Neural cell (in vitro differentiated cells): Measurements from ENCODE around the gene AQP2. TPM values are rescaled to one million over a fixed set of nuclear protein-coding genes. Genes with fewer than 3 reads are reported as not detected.
A peak's percentile ranks its signal among the peaks of the same experiment; 100 is the strongest.

Experiments used
- H2AFZ ChIP-seq: fragments of 200-600, 300-800 bp; sonication (generic), shearing (Covaris generic); 2 replicates; pipeline ENCODE4 v1.6.0; 2014; ENCODE audit warnings: low read depth, mild to moderate bottlenecking, antibody characterized with exemption, low read length, moderate library complexity
- H3F3A ChIP-seq: fragments of 200-600 bp; shearing (Covaris generic); 2 replicates; pipeline ENCODE4 v1.6.1; 2016; ENCODE audit warnings: mild to moderate bottlenecking, moderate library complexity, mixed read lengths, antibody characterized with exemption, low read length; ENCODE audit not compliant: insufficient read depth, poor library complexity, severe bottlenecking
- H3K27ac ChIP-seq: fragments of 200-600, 300-800 bp; sonication (generic), shearing (Covaris generic); 2 replicates; pipeline ENCODE4 v1.5.1; 2014; ENCODE audit warnings: mild to moderate bottlenecking, low read length, moderate library complexity
- H3K27me3 ChIP-seq: fragments of 300-800, 200-600 bp; sonication (generic), shearing (Covaris generic); 2 replicates; pipeline ENCODE4 v1.6.0; 2014; ENCODE audit warnings: mild to moderate bottlenecking, low read depth, low read length, moderate library complexity; ENCODE audit not compliant: insufficient read depth
- H3K36me3 ChIP-seq: fragments of 300-800, 200-600 bp; sonication (generic), shearing (Covaris generic); 2 replicates; pipeline ENCODE4 v1.5.1; 2014; ENCODE audit warnings: mild to moderate bottlenecking, antibody characterized with exemption, low read length, moderate library complexity; ENCODE audit not compliant: insufficient read depth
- H3K4me2 ChIP-seq: fragments of 300-800, 200-600 bp; sonication (generic), shearing (Covaris generic); 2 replicates; pipeline ENCODE4 v1.6.0; 2014; ENCODE audit warnings: mild to moderate bottlenecking, low read length
- H3K4me3 ChIP-seq: fragments of 300-800, 200-600 bp; sonication (generic), shearing (Covaris generic); 2 replicates; pipeline ENCODE4 v1.5.1; 2014; ENCODE audit warnings: mild to moderate bottlenecking, low read length, moderate library complexity
- H3K79me2 ChIP-seq: fragments of 200-600 bp; shearing (Covaris generic); replicated peaks from 2 replicates; pipeline ENCODE4 v1.6.0; 2014; ENCODE audit warnings: mild to moderate bottlenecking, low read length, moderate library complexity; ENCODE audit not compliant: insufficient read depth
- H3K9ac ChIP-seq: fragments of 300-800, 200-600 bp; sonication (generic), shearing (Covaris generic); 2 replicates; pipeline ENCODE4 v1.6.1; 2016; ENCODE audit warnings: mild to moderate bottlenecking, low read length, mixed read lengths
- H3K9me2 ChIP-seq: fragments of 200-600 bp; shearing (Covaris generic); 2 replicates; pipeline ENCODE4 v1.6.1; 2016; ENCODE audit warnings: mild to moderate bottlenecking, low read length, mixed read lengths; ENCODE audit not compliant: insufficient read depth
- H3K9me3 ChIP-seq: fragments of 200-600, 300-800 bp; sonication (generic), shearing (Covaris generic); 2 replicates; pipeline ENCODE4 v1.6.1; 2016; ENCODE audit warnings: mild to moderate bottlenecking, mixed run types, low read length, moderate library complexity, mixed read lengths
- H4K20me1 ChIP-seq: fragments of 200-600 bp; shearing (Covaris generic); 2 replicates; pipeline ENCODE4 v1.6.1; 2016; ENCODE audit warnings: mild to moderate bottlenecking, mixed run types; ENCODE audit not compliant: insufficient read depth
- EP300 ChIP-seq: fragments of 450-650 bp; conservative IDR thresholded peaks from 2 replicates; pipeline ENCODE4 v1.6.1; 2014; ENCODE audit warnings: antibody characterized with exemption, mild to moderate bottlenecking, moderate library complexity; ENCODE audit not compliant: poor library complexity, severe bottlenecking
- EZH2 ChIP-seq: fragments of 200-600, 300-800 bp; shearing (Covaris generic), sonication (generic); IDR thresholded peaks from 2 replicates; pipeline ENCODE4 v1.6.1; 2014; ENCODE audit warnings: antibody characterized with exemption, low read length, borderline replicate concordance, mild to moderate bottlenecking; ENCODE audit not compliant: insufficient read depth, poor library complexity, severe bottlenecking
- MXI1 ChIP-seq: fragments of 450-650 bp; conservative IDR thresholded peaks from 2 replicates; pipeline ENCODE4 v1.6.1; 2014; ENCODE audit warnings: antibody characterized with exemption, mild to moderate bottlenecking; ENCODE audit not compliant: poor library complexity, severe bottlenecking
- POLR2AphosphoS5 ChIP-seq: IDR thresholded peaks from 2 replicates; pipeline ENCODE4 v1.6.1; 2012
- RAD21 ChIP-seq: fragments of 450-650 bp; conservative IDR thresholded peaks from 2 replicates; pipeline ENCODE4 v1.6.1; 2014; ENCODE audit warnings: antibody characterized with exemption, mild to moderate bottlenecking, moderate library complexity
- SMC3 ChIP-seq: fragments of 450-650 bp; conservative IDR thresholded peaks from 2 replicates; pipeline ENCODE4 v1.6.1; 2014; ENCODE audit warnings: antibody characterized with exemption, mild to moderate bottlenecking, moderate library complexity; ENCODE audit not compliant: poor library complexity
- TAF1 ChIP-seq: IDR thresholded peaks from 2 replicates; pipeline ENCODE4 v1.6.1; 2012; ENCODE audit warnings: low read depth
- polyA plus RNA-seq: library from polyadenylated mRNA; depleted of rRNA; stranded (reverse); fragments of >200 nt; gene quantifications from 2 replicates; pipeline ENCODE4 v1.2.3, GENCODE V29; 2014
- TF ChIP-seq, protein P1 (sequence below): IDR thresholded peaks from 2 replicates; pipeline ENCODE4 v1.6.1; 2012; ENCODE audit warnings: borderline replicate concordance
- TF ChIP-seq, protein P2 (sequence below): fragments of 450-650 bp; IDR thresholded peaks from 2 replicates; pipeline ENCODE4 v1.5.1; 2014; ENCODE audit warnings: antibody characterized with exemption, mild to moderate bottlenecking, moderate library complexity; ENCODE audit not compliant: poor library complexity, severe bottlenecking

The AQP2 gene
- polyA plus RNA-seq, 1 donor from 2014 or later, result not detected

DNA sequence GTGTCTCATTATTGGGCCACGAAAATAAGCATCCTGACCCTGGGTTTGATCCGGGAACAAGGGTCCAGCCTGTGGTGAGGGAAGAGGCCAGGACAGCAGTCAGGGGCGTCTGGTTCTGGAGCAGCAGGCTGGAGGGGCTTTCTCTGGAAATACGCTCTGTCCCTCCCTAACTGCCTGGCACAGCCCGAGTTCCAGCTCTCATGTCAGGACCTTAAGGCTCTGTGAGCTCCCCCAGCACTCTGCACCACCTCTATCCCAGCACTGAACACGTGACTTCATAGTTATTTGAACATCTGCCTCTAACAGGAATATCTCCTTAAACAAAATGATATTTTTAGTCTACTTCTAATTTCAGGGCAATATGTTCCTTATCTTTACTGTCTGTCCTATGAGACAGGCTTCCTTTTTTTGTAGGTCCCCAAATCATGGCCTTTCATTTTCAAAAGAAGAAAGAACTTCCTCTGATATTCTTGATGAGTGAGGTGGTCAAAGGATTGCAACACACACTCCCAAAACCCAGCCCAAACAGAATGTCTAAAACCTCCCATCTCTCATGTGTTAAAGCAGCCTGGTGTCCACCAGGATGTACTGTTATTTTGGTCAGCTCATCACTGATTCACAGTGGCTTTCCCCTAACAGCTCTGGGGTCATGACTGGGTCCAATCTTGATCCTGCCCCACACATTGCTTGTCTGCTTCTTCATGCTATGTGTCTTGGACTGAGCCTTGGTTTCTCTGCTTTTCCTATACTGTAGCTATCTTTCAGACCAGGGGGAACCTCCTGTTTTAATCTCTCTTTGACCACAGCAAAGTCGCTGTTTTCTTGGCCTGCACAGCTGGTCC lies 31.9 kb downstream of the AQP2 start:
- Histone ChIP-seq H3K4me3 (no peak overlapping the region), H4K20me1 (no peaks in the 10 kb centered on the region), H3K79me2 (no peaks in the 10 kb centered on the region), H3K9ac (no peak overlapping the region), H2AFZ (no peak overlapping the region), H3K4me2 (no peak overlapping the region), H3F3A (no peaks in the 10 kb centered on the region), H3K9me3 (no peaks in the 10 kb centered on the region), H3K27me3 (no peaks in the 10 kb centered on the region), H3K27ac (no peak overlapping the region), H3K9me2 (no peaks in the 10 kb centered on the region), H3K36me3 (no peaks in the 10 kb centered on the region)
- TF ChIP-seq EP300, result no peak
- TF ChIP-seq SMC3, result no peak
- TF ChIP-seq MXI1, result no peak
- no peak for TF ChIP-seq POLR2AphosphoS5
- TF ChIP-seq RAD21, result no peak
- no peak for TF ChIP-seq TAF1
- TF ChIP-seq, protein P1, sequence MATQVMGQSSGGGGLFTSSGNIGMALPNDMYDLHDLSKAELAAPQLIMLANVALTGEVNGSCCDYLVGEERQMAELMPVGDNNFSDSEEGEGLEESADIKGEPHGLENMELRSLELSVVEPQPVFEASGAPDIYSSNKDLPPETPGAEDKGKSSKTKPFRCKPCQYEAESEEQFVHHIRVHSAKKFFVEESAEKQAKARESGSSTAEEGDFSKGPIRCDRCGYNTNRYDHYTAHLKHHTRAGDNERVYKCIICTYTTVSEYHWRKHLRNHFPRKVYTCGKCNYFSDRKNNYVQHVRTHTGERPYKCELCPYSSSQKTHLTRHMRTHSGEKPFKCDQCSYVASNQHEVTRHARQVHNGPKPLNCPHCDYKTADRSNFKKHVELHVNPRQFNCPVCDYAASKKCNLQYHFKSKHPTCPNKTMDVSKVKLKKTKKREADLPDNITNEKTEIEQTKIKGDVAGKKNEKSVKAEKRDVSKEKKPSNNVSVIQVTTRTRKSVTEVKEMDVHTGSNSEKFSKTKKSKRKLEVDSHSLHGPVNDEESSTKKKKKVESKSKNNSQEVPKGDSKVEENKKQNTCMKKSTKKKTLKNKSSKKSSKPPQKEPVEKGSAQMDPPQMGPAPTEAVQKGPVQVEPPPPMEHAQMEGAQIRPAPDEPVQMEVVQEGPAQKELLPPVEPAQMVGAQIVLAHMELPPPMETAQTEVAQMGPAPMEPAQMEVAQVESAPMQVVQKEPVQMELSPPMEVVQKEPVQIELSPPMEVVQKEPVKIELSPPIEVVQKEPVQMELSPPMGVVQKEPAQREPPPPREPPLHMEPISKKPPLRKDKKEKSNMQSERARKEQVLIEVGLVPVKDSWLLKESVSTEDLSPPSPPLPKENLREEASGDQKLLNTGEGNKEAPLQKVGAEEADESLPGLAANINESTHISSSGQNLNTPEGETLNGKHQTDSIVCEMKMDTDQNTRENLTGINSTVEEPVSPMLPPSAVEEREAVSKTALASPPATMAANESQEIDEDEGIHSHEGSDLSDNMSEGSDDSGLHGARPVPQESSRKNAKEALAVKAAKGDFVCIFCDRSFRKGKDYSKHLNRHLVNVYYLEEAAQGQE, result no peak
- no peak for TF ChIP-seq EZH2

DNA sequence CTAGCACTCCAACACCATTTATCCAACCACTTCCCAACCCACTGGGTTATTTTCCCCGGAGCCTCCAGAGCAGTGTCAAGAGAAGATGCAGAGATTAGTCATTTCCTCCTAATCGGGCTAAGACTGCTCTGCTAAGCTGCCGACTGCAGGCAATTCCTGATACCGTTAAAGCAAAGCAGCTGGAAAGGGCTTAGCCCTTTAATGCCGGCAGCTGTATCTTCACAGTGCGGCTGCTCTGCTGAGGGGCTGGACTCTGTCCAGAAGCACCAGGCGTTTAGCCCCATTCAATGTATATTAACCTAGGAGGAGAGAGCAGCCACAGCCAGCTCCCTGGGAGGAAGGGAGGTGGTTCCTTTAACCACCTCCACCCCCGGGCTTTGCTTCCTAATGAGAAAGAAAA lies 33.4 kb downstream of the AQP2 start:
- H3K4me2 ChIP-seq, result no peak overlapping the region
- H3K9me2 ChIP-seq, result no peaks in the 10 kb centered on the region
- no peaks in the 10 kb centered on the region for H3K9me3 ChIP-seq
- peak overlapping the region; percentile 14 for H2AFZ ChIP-seq
- no peaks in the 10 kb centered on the region for H4K20me1 ChIP-seq
- no peaks in the 10 kb centered on the region for H3K27me3 ChIP-seq
- H3K9ac ChIP-seq, result no peak overlapping the region
- no peak overlapping the region for H3K27ac ChIP-seq
- H3K79me2 ChIP-seq, result no peaks in the 10 kb centered on the region
- no peaks in the 10 kb centered on the region for H3K36me3 ChIP-seq
- H3K4me3 ChIP-seq, result no peak overlapping the region
- no peak for TF ChIP-seq POLR2AphosphoS5
- no peak for TF ChIP-seq EP300
- no peak for TF ChIP-seq EZH2
- no peak for TF ChIP-seq MXI1
- TF ChIP-seq, protein P1, result no peak
- TF ChIP-seq, protein P2, sequence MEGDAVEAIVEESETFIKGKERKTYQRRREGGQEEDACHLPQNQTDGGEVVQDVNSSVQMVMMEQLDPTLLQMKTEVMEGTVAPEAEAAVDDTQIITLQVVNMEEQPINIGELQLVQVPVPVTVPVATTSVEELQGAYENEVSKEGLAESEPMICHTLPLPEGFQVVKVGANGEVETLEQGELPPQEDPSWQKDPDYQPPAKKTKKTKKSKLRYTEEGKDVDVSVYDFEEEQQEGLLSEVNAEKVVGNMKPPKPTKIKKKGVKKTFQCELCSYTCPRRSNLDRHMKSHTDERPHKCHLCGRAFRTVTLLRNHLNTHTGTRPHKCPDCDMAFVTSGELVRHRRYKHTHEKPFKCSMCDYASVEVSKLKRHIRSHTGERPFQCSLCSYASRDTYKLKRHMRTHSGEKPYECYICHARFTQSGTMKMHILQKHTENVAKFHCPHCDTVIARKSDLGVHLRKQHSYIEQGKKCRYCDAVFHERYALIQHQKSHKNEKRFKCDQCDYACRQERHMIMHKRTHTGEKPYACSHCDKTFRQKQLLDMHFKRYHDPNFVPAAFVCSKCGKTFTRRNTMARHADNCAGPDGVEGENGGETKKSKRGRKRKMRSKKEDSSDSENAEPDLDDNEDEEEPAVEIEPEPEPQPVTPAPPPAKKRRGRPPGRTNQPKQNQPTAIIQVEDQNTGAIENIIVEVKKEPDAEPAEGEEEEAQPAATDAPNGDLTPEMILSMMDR, result no peak
- TF ChIP-seq SMC3, result no peak
- no peak for TF ChIP-seq TAF1
- TF ChIP-seq RAD21, result no peak
- no peaks in the 10 kb centered on the region for H3F3A ChIP-seq
